HG03432 (cell line): ENCODE results near the gene NXN.
"Not testable (repeated sequence)": the region's sequence is repeated elsewhere in the genome, so short reads cannot be mapped to it uniquely, and the experiment has no call there.

Experiments
- ATAC-seq: cut with Tn5 transposase; IDR thresholded peaks from one replicate; pipeline ENCODE4 v1.9.1; 2021; ENCODE audit warnings: mild to moderate bottlenecking, moderate library complexity; ENCODE audit not compliant: unreplicated experiment

The NXN gene

DNA sequence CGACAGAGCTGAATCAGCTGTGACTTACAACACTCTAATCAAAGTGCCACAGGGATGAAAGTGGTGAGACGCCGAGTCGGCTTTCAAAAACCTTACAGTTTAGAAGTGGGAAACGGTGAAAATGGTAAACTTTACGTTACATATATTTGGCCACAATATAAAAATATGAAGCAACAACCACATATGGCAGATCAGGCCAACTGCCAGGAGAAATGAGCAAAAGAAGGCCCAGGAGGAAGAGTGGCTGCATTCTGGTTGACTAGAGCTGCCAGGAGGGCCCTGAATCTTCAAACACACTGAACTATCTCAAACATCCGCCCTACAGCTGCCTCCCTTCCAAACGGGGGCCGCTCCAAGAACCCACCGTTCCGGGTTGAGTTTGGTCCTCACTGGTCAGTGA is 141.1 kb downstream of the NXN start:
- no peak for ATAC-seq

DNA sequence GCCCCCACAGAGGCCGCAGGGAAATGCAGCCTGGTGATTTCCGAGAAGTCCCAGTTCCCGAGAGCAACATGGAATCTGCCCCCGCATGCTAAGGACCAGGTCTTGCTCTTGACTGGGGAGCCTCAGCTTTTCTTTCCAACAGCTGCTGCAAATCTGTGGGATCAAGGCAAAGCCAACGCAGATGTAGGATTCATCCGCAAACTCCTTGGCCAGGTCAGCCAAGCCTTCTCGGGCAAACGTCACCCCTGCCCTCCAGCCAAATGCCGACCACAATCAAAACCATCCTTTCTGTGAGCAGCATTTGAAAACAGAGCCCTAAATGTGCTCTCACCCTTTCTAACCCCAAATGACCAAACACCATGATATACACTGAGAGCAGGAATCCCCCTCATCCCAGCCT is 143.4 kb downstream of the NXN start:
- ATAC-seq = no peak

DNA sequence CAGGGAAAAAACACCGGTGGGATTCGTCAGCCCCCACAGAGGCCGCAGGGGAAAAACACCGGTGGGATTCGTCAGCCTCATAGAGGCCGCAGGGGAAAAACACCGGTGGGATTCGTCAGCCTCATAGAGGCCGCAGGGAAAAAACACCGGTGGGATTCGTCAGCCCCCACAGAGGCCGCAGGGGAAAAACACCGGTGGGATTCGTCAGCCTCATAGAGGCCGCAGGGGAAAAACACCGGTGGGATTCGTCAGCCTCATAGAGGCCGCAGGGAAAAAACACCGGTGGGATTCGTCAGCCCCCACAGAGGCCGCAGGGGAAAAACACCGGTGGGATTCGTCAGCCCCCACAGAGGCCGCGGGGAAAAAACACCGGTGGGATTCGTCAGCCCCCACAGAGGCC is 143.9 kb downstream of the NXN start:
- not testable (repeated sequence) for ATAC-seq

DNA sequence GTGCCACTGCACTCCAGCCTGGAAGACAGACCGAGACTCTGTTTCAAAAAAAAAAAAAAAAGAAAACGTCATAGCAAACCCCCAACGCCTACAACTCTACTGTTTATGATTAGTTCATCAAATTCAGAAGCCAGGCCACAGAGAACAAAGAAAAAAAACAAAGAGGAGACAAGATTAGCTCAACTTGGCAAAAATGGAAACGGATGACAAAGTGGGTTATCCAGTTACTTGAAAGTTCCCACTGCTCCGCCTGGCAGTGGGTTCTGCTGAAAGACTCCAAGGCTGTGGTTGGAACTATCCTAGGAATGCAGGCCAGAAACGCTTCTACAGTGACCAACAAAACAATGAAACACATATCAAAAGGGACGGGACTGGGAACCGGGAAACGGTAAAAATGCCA is 144.3 kb downstream of the NXN start:
- no peak for ATAC-seq

DNA sequence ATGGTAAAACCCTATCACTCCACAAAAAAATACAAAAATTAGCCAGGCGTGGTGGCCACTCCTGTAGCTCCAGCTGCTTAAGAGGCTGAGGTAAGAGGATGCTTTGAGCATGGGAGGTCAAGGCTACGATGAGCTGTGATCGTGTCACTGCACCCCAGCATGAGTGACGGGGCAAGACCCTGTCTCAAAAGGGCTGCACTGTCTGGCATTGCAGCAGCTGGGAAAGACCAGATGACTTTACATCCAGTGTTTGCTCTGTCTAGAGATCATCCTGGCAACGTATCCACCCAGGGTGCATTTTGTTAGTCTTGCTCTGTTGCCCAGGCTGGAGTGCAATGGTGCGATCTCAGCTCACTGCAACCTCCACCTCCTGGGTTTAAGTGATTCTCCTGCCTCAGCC is 145.4 kb downstream of the NXN start:
- no peak for ATAC-seq

DNA sequence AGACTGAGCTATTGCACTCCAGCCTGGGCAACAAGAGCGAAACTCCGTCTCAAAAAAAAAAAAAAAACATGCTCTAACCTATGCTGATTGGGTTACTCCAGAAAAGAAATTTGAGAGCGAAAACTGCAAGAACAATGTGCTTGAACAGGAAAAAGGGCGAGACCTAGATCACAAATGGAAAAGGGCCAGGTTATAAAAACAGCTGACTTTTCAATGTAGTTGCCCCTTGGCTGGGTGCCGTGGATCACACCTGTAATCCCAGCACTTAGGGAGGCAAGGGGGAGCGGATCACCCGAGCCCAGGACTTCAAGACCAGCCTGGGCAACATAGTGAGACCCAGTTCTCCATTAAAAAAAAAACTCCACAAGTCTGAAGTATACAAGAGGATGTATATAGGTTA is 148.6 kb downstream of the NXN start:
- ATAC-seq = no peak

DNA sequence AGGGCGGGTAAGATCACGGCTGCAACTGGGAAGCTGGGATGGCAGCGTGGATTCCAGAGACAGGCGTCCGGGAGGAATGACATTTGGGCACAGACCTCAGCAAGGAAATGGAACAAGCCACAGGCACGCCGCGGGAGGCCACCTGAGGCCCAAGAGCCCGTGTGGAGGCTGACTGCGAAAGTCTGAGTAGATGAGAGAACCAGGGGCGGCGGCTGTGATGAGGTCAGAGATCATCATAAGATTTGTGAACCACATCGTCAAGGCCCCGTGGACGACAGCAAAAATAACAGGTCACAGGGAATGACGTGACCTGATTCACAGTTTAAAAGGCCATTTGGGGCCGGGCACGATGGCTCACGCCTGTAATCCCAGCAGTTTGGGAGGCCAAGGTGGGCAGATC is 149.2 kb downstream of the NXN start:
- no peak for ATAC-seq

DNA sequence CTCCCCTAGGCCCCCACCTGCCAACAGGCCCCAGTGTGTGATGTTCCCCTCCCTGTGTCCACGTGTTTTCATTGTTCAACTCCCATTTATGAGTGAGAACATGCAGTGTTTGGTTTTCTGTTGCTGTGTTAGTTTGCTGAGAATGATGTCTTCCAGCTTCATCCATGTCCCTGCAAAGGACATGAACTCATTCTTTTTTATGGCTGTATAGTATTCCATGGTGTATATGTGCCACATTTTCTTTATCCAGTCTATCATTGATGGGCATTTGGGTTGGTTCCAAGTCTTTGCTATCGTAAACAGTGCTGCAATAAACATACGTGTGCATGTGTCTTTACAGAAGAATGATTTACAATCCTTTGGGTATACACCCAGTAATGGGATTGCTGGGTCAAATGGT is 150.0 kb downstream of the NXN start:
- not testable (repeated sequence) for ATAC-seq

DNA sequence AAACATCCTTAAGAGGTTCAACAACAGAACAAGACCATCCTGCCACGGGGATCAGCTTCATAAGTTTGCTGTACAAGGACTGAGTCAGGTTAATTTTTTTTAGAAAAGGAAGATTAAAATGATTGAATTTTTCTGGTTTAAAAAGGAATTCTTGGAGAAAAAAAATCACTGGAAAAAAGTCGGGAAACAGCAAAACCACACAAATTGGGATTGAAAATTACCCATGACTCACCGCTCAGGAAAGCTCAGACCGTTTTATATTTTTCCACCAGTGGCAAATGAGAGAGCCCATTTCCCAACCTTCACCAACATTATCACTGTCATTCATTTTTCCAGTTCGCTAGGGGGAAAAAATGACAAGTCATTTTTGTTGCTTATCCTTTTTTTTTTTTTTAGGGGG is 150.8 kb downstream of the NXN start:
- no peak for ATAC-seq

DNA sequence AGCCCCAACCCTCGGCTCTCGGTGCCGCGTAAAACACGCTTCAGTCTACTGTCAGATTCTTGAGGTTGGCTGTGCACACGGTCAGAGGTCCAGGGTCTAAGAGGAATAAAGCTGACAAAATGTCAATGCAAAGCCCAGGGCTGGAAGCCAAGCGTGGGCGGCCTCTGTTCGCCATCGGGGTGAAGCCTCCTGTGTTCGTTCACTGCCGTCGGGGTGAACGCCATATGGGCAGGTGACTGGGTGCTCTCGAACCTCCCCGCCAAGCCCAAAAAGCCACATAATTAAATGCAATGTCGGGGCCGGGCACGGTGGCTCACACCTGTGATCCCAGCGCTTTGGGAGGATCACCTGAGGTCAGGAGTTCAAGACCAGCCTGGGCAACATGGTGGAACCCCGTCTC is 152.8 kb downstream of the NXN start:
- no peak for ATAC-seq

DNA sequence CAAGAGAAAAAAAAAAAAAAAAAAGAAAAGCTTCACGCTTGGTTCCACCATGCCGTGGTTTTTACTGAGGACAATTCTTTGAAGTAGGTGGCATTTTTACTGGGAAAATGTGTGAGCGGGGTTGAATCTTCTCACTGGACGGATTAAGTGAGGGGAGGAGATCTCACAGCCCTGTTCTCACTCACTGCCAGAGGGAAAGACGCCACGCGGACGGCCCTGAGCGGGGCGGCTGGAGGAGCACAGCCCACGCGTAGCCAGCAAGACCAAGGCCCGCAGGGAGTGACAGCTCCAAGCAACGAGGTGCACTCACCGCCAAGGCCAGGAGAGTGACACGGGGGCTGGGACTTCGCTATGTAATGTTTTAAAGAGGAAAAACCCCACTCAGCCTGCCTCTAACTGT is 154.4 kb downstream of the NXN start:
- no peak for ATAC-seq

DNA sequence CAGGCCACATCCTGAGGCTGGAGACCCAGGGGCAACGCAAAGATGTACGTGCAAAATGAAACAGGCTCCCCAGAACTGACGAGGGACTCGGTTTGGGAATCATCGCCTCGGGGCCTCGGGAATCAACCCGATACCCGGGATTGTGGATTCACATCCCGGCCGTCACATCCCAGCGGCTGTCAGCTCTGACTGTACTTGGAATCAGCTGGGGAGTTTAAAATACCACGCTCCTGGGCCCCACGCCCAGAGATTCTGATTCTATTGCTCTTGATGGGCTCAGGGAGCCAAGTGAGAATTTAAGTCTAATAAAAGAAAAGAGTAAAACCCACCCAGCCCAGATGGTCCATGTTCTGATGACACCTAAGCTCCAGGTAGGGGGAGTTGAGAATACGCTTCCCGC is 155.2 kb downstream of the NXN start:
- no peak for ATAC-seq

DNA sequence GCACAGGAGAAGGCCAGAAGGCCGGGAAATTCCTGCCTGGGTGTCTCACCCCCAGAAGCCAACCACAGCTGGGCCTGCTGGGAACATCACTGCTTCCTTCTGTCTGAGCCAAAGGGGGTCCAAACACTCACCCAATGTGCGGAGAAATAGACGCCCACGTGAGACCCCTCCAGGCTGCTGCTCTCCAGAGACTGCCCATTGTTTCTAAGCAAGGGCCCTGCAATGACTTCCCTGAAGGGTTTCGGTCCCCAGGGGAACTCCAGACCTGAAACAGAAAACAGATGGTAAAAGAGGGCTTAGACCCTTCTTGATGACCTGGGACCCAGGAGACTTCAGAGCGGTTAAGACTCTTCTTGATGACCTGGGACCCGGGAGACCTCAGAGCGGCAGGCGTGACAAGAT is 156.1 kb downstream of the NXN start:
- ATAC-seq = peak; percentile 48

DNA sequence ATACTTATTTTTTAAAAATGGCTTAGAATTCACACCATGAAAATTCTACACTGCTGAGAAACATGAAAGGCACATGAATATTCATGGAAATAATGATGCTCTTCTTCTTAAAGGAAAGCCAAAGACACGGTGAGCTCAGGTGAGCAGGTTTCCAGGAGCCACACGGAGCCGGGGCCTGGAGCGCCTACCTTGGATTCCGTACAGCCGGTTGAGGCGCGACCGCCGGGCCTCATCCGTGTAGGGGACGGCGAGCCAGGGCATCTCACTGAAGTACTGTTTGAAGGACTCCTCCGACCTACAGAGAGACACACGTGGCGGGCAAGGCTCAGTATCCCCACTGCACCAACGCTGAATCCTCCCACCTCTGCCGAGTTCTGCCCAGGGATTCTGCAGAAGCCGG is 160.3 kb downstream of the NXN start:
- ATAC-seq = no peak

DNA sequence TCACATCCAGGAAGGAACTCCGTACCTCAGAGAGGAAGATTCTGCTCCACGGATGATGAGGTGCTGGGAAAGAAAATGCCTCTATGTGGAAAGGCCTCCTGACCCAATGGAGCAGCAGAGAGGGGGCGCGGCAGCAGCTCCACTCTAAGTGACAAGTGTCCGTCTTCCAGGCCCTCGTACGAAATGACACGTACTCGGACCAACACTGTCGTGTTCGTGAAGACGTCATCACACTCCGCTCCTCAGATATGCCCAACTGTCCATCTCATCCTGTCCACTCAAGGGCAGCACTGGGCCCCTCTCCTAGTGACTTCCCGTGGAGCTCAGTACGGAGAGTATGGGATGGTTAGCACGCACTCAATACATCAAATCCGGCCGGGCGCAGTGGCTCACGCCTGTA is 165.2 kb downstream of the NXN start:
- no peak for ATAC-seq

DNA sequence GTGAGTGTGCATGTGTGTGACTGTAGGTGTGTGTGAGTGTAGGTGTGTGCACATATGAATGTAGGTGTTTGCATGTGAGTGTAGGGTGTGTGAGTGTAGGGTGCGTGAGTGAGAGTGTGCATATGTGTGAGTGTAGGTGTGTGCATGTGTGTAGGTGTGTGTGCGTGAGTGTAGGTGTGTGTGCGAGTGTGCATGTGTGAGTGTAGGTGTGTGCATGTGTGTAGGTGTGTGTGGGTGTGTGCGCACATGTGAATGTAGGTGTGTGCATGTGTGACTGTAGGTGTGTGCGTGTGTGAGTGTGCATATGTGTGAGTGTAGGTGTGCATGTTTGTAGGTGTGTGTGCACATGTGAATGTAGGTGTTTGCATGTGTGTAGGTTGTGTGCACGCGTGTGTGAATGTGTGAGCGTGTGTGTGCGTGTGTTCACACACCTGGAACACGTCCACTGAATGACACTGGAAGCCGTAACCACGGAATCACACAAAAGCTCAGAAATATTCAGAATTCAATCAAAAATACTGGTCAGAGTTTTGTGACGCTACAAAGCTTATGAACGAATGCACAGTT is 166.9 kb downstream of the NXN start:
- ATAC-seq = no peak

DNA sequence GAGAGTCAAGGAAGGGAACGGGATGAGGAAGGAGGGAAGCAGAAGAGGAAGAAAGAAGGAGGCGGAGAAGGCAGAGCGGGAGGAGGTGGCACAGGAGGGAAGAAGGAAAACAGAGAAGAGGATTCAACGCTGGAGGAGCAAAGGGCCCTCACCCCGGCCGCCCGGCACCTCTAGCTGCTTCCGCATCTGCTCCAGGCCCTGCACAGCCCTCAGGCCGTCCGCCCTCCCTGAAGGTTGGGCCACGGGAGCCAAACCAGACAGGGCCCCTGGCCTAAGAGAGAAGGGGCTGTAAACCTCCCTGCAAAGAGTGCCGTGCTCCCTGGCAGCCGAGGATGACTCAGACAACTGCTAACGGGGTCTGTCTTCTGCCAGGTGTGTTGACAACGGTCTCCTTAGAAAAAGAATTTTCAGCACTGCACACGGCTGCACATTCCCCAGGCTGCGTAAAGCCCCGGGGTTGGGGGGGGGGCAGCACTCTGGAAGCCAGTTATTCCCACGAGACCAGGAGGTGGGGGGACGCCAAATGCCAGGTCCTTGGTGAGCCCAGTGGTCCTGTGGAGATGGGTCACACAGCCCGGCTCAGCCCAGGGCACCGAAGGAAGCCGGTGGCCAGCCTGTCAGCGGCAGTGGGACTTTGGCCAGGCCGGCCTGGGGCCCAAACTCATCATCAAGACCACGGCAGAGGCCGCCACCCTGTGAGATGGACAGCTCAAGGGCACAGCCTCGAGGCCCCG is 168.4 kb downstream of the NXN start:
- no peak for ATAC-seq

DNA sequence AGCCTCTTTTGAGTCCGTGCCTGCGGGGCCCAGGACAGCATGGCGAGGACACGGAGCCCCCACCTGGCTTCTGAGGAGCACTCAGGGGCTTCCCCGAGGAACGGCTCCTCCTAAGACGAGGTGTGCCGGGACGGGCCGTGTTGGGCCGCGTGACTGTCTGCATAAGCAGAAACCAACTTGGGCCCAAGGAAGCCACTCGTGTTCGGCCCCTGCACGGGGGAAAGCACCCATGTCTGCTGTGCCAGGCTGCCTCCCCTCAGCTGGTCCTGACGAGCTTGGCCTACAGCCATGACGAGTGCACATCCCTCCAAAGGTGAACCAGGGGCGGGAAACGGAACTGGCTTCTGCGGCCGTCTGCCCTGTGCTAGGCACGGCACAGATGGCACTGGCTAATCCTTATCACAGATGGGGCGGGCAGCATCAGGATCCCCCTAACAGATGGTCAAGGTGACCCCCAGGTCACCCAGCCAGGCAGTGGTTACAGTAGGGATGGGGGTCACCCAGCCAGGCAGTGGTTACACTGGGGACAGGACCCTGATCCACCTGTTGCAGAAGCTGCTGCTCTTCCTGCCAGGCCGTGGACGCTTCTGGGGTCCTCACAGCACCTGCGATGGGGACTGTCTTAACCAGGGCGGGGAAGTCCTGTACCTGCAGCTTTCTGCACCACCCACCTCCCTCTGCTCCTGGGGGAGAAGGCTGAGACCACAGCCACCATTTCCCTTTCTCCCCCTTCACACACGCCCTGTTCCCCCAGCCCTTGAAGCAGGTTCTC is 171.9 kb downstream of the NXN start:
- ATAC-seq = no peak

DNA sequence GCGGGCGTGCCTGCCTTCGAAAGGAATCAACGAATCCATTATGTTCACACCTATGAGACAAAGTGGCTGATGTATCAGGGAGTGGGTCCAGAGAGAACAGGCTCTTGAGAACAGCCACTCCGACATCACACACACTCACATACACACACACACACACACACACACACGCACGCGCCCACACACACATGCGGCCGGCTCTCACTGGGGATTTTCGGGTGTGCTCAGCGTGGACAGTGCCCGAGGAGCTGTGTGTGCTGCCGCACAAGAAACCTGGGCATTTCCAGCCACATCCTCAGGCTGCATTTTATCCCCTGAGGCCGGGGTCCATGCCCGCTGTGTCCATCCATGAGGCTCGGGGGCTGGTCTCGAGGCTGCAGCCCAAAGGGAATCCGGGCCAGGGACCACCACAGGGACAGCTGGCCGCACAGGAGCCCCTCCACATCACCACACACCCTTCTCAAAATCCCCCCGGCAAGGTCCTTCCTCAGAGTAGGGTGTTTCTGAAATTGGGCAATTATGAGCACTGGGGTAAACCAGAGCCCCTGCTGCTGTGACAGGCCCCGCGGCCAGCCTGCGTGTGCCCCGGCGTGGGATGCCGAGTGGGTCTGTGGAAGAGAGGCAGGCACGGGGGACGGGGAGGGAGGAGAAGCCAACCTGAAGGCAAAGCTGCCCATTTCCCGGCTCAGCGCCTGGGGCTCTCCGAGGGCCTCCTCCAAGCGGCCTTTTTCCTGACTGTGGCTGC is 172.6 kb downstream of the NXN start:
- no peak for ATAC-seq

DNA sequence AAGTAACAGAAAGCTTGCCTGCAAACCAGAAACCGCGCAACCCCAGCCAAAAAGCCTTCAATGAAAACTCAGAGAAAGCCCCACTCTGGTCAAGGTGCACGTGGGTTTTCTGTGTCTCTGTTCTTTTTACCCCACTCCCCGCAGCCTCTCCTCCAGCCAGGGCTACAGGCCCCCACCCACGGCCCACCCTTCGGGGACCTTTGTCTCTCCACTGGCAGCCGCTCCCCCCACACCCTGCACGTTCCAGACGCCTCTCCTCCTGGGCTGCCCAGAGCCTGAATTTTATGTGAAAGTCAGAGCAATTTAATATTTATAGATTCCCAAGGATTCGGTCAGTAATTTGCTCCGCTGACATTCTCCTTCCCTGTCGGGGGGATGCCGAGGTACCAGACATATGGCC is 173.2 kb downstream of the NXN start:
- ATAC-seq = no peak

DNA sequence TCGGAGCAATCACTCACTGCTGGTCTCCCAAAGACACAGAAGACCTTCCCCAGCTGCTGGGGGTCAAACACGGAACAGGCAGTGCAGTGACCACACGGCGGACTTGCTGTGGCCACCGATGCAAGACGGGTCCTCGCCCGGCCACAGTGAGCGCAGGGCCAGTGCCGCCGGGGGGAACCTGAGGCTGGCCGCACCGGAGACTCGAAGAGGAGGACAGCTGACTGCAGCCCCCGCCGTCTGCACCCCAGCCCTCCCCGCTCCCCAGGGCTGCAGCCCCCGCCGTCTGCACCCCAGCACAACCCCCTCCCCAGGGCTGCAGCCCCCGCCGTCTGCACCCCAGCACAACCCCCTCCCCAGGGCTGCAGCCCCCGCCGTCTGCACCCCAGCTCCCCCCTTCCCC is 173.7 kb downstream of the NXN start:
- not testable (repeated sequence) for ATAC-seq
